ENCODE results near the gene HCRT.
"Not testable (repeated sequence)": the region's sequence is repeated elsewhere in the genome, so short reads cannot be mapped to it uniquely, and the experiment has no call there.

The HCRT gene

GRCh38 chr17:42198897-42199296 lies 13.6 kb upstream of the HCRT start:
- DNase-seq (ENCODE audit: low read depth, low spot score) = no peak

GRCh38 chr17:42197564-42198156 lies 12.4 kb upstream of the HCRT start:
- DNase-seq (ENCODE audit: low read depth, low spot score) = no peak

- peak; percentile 70 for DNase-seq (ENCODE audit: low read depth, low spot score)
These were observed 9.0 kb upstream of the HCRT start, which contains the start of gene GHDC for GRCh38 chr17:42193969-42194899. Gene GHDC, minus strand, starts transcription at chr17:42194494. Its CDS starts 913 bp downstream, at chr17:42193581.

GRCh38 chr17:42193216-42193968 lies 8.1 kb upstream of the HCRT start:
- no peak for DNase-seq (ENCODE audit: low read depth, low spot score)

GRCh38 chr17:42192189-42193126 lies 7.2 kb upstream of the HCRT start:
- DNase-seq (ENCODE audit: low read depth, low spot score) = no peak

GRCh38 chr17:42191275-42191608 lies 6.0 kb upstream of the HCRT start:
- no peak for DNase-seq (ENCODE audit: low read depth, low spot score)

GRCh38 chr17:42190491-42191274 lies 5.4 kb upstream of the HCRT start:
- DNase-seq (ENCODE audit: low read depth, low spot score) = no peak

GRCh38 chr17:42189651-42189965 lies 4.4 kb upstream of the HCRT start:
- no peak for DNase-seq (ENCODE audit: low read depth, low spot score)

- no peak for DNase-seq (ENCODE audit: low read depth, low spot score)
These were observed 3.7 kb upstream of the HCRT start for GRCh38 chr17:42188749-42189650.

GRCh38 chr17:42187833-42188232 lies 2.6 kb upstream of the HCRT start:
- DNase-seq (ENCODE audit: low read depth, low spot score) = no peak

- DNase-seq (ENCODE audit: low read depth, low spot score) = not testable (repeated sequence)
These were observed 939 bp upstream of the HCRT start for GRCh38 chr17:42186191-42186590.

GRCh38 chr17:42185621-42185930 lies 324 bp upstream of the HCRT start:
- DNase-seq (ENCODE audit: low read depth, low spot score) = no peak

- peak; percentile 48 for DNase-seq (ENCODE audit: low read depth, low spot score)
These were observed 1.2 kb downstream of the HCRT start for GRCh38 chr17:42183741-42184711.

- no peak for DNase-seq (ENCODE audit: low read depth, low spot score)
These were observed 2.1 kb downstream of the HCRT start for GRCh38 chr17:42182927-42183734.

GRCh38 chr17:42181851-42182207 lies 3.4 kb downstream of the HCRT start:
- no peak for DNase-seq (ENCODE audit: low read depth, low spot score)

GRCh38 chr17:42180922-42181850 lies 4.1 kb downstream of the HCRT start, which contains the start of gene KCNH4:
Gene KCNH4, minus strand, starts transcription at chr17:42181142. Its CDS starts 197 bp downstream, at chr17:42180945.
- peak; percentile 71 for DNase-seq (ENCODE audit: low read depth, low spot score)
